ENCODE data around the gene CCDC102A.

CCDC102A gene

GRCh38 chr16:57468346-57468745 lies 68.0 kb downstream of the CCDC102A start:
- no peak overlapping the region for H3K4me3 ChIP-seq (ENCODE audit: low read depth, low read length)
- no peak for DNase-seq (ENCODE audit: low read depth)
- TF ChIP-seq CTCF (IDR thresholded peaks at IDR 0.05; ENCODE audit: low read depth, low read length, missing control alignments), result no peak

GRCh38 chr16:57464523-57464922 lies 71.8 kb downstream of the CCDC102A start:
- no peak for TF ChIP-seq CTCF (IDR thresholded peaks at IDR 0.05; ENCODE audit: low read depth, low read length, missing control alignments)
- no peak for DNase-seq (ENCODE audit: low read depth)
- H3K4me3 ChIP-seq (ENCODE audit: low read depth, low read length), result no peak overlapping the region

GRCh38 chr16:57462978-57463362 lies 73.4 kb downstream of the CCDC102A start:
- peak overlapping the region; percentile 88 for H3K4me3 ChIP-seq (ENCODE audit: low read depth, low read length)
- TF ChIP-seq CTCF (IDR thresholded peaks at IDR 0.05; ENCODE audit: low read depth, low read length, missing control alignments), result no peak
- no peak for DNase-seq (ENCODE audit: low read depth)

- DNase-seq (ENCODE audit: low read depth), result peak; percentile 65
- peak; percentile 97 for TF ChIP-seq CTCF (IDR thresholded peaks at IDR 0.05; ENCODE audit: low read depth, low read length, missing control alignments)
Measured at GRCh38 chr16:57462209-57462977, 74.0 kb downstream of the CCDC102A start, which contains the start of gene POLR2C. Gene POLR2C, plus strand, starts transcription at chr16:57462679. Its CDS starts 46 bp downstream, at chr16:57462725.

More at GRCh38 chr16:57462209-57462977, 74.0 kb downstream of the CCDC102A start, which contains the start of gene POLR2C:
- H3K4me3 ChIP-seq (ENCODE audit: low read depth, low read length), result peak within 1 kb of the TSS; percentile 88

Data from GM12864 (cell line).